Caco-2 (cell line): ENCODE measurements around the gene HP. TPM values are rescaled to one million over a fixed set of nuclear protein-coding genes. Genes with fewer than 3 reads are reported as not detected.
A peak's percentile ranks its signal among the peaks of the same experiment; 100 is the strongest.

Experiments
- BruUV-seq: library from RNA; stranded (reverse); fragments of 400-500 nt; replicated peaks from 2 replicates; lab custom pipeline; 2021; lab: Mats Ljungman, UMichigan
- CTCF ChIA-PET: fragments of 300-600 bp; sonication (Branson Sonifier 250); formaldehyde crosslinking; loops from one replicate; lab custom pipeline; 2022; ENCODE audit warnings: antibody characterized with exemption; lab: Charles Lee
- POLR2A ChIA-PET: fragments of 300-600 bp; sonication (Branson Sonifier 250); formaldehyde crosslinking; loops from one replicate; lab custom pipeline; 2022; ENCODE audit warnings: antibody characterized with exemption; lab: Charles Lee
- DNase-seq, 2 experiments: peaks; one replicate each; pipeline versions ENCODE4 v3.0.0 to v3.0.0-alpha.2; 2020 to 2022
- H3K27me3 ChIP-seq: replicated peaks from 2 replicates; pipeline ENCODE4 v1.6.0; 2011; ENCODE audit warnings: low read length; ENCODE audit not compliant: control insufficient read depth, insufficient read depth
- H3K36me3 ChIP-seq: 2 replicates; pipeline ENCODE4 v1.5.1; 2011; ENCODE audit warnings: low read length; ENCODE audit not compliant: control insufficient read depth, insufficient read depth
- H3K4me1 ChIP-seq: fragments of 250-450 bp; sonication (Bioruptor Pico); 2 replicates; pipeline ENCODE4 v1.5.1; 2020; ENCODE audit warnings: mild to moderate bottlenecking
- H3K4me3 ChIP-seq: 2 replicates; pipeline ENCODE4 v1.5.1; 2011; ENCODE audit warnings: low read depth, mild to moderate bottlenecking, control low read depth, low read length
- H3K9me3 ChIP-seq: fragments of 250-450 bp; sonication (Bioruptor Pico); 2 replicates; pipeline ENCODE4 v1.5.1; 2020; ENCODE audit warnings: mild to moderate bottlenecking, moderate library complexity
- H3K27ac Mint-ChIP-seq: one replicate; pipeline ENCODE4 v1.8.0; 2022; ENCODE audit warnings: mixed read lengths; ENCODE audit not compliant: unreplicated experiment
- H3K27me3 Mint-ChIP-seq: one replicate; pipeline ENCODE4 v1.8.0; 2022; ENCODE audit warnings: mixed read lengths; ENCODE audit not compliant: insufficient read depth, unreplicated experiment
- H3K36me3 Mint-ChIP-seq: one replicate; pipeline ENCODE4 v1.8.0; 2022; ENCODE audit warnings: mild to moderate bottlenecking, mixed read lengths; ENCODE audit not compliant: insufficient read depth, unreplicated experiment
- H3K4me1 Mint-ChIP-seq: one replicate; pipeline ENCODE4 v1.8.0; 2022; ENCODE audit warnings: low read depth, mixed read lengths; ENCODE audit not compliant: unreplicated experiment
- H3K4me3 Mint-ChIP-seq: one replicate; pipeline ENCODE4 v1.8.0; 2022; ENCODE audit warnings: mild to moderate bottlenecking, moderate library complexity, mixed read lengths; ENCODE audit not compliant: unreplicated experiment
- H3K9me3 Mint-ChIP-seq: one replicate; pipeline ENCODE4 v1.8.0; 2022; ENCODE audit warnings: mixed read lengths; ENCODE audit not compliant: unreplicated experiment
- CTCF ChIP-seq, 2 experiments: fragments of 200-600 bp in 1 of 2; IDR thresholded peaks; 1 replicate in 1 of 2; 2 replicates in 1 of 2; pipeline versions ENCODE4 v1.5.1 to v1.8.0; 2011 to 2022; ENCODE audit warnings: antibody characterized with exemption in 1 of 2, control low read depth in 1 of 2, inconsistent platforms in 1 of 2, low read depth in 1 of 2, low read length in 1 of 2, mild to moderate bottlenecking in 1 of 2, moderate library complexity in 1 of 2; ENCODE audit not compliant: insufficient read depth in 1 of 2, severe bottlenecking in 1 of 2, unreplicated experiment in 1 of 2
- intact Hi-C: fragments of 100-400 bp; cut with micrococcal nuclease; formaldehyde crosslinking; loops from one replicate; pipeline ENCODE4 v1.10.0; 2022; ENCODE audit not compliant: unreplicated experiment
- total RNA-seq: library from RNA; stranded (reverse); gene quantifications from 2 replicates; pipeline ENCODE4 v1.2.3, GENCODE V29; 2022

HP gene
- total RNA-seq, 1 experiment from 2014 or later = 0.61 TPM

- H3K4me3 ChIP-seq = no peak overlapping the region
- no TSS peak for BruUV-seq
- H3K36me3 ChIP-seq = peaks cover 14% of the 10 kb centered on the region; the same call in 1 of the 2 replicates
- H3K27me3 Mint-ChIP-seq = no peaks in the 10 kb centered on the region
- H3K36me3 Mint-ChIP-seq = peaks cover 75% of the 10 kb centered on the region
- H3K4me1 Mint-ChIP-seq = peaks cover 9% of the 10 kb centered on the region
- DNase-seq = peak; percentile 70 to 80
- CTCF ChIA-PET = interaction anchor here (2.5 kb wide), 1 partner anchor 32 kb away, joined by 10 read pairs; no protein-coding TSS in a partner anchor
- peak; percentile 60 to 80 for TF ChIP-seq CTCF (IDR thresholded peaks at IDR 0.05; ENCODE audit: insufficient read depth in 1 of 2, low read depth in 1 of 2, low read length in 1 of 2, severe bottlenecking in 1 of 2, unreplicated experiment in 1 of 2)
- no peaks in the 10 kb centered on the region for H3K27me3 ChIP-seq
- H3K9me3 ChIP-seq = no peaks in the 10 kb centered on the region
- POLR2A ChIA-PET = no interaction called here
- H3K27ac Mint-ChIP-seq = no peak overlapping the region
- H3K4me1 ChIP-seq = 0 out of 2 replicates have a peak, but pooled peaks cover 6% of the 10 kb centered on the region
- intact Hi-C loops = loop anchor here (1.0 to 5.0 kb wide), 3 partner anchors 28 to 217 kb away; partner anchors contain the start of gene ZNF821
- no peaks in the 10 kb centered on the region for H3K9me3 Mint-ChIP-seq
- no peak overlapping the region for H3K4me3 Mint-ChIP-seq
Measured at GRCh38 chr16:72099377-72099818, 45.1 kb downstream of the HP start.

GRCh38 chr16:72101195-72101594, 46.9 kb downstream of the HP start:
- intact Hi-C loops = no loop called here
- Histone ChIP-seq H3K9me3 (no peaks in the 10 kb centered on the region), H3K27me3 (no peaks in the 10 kb centered on the region), H3K4me3 (no peak overlapping the region), H3K36me3 (peaks cover 21% of the 10 kb centered on the region), H3K4me1 (no peaks in the 10 kb centered on the region)
- TF ChIP-seq CTCF (IDR thresholded peaks at IDR 0.05; ENCODE audit: insufficient read depth in 1 of 2, low read depth in 1 of 2, low read length in 1 of 2, severe bottlenecking in 1 of 2, unreplicated experiment in 1 of 2) = no peak
- DNase-seq = no peak
- Mint-ChIP-seq H3K4me3 (no peak overlapping the region), H3K27ac (no peak overlapping the region), H3K4me1 (no peaks in the 10 kb centered on the region), H3K27me3 (no peaks in the 10 kb centered on the region), H3K9me3 (no peaks in the 10 kb centered on the region), H3K36me3 (peaks cover 71% of the 10 kb centered on the region)
- BruUV-seq = no TSS peak
- CTCF ChIA-PET = no interaction called here
- POLR2A ChIA-PET = no interaction called here

GRCh38 chr16:72104905-72105304, 50.6 kb downstream of the HP start:
- Histone ChIP-seq H3K36me3 (peaks cover 19% of the 10 kb centered on the region), H3K27me3 (no peaks in the 10 kb centered on the region), H3K4me1 (no peaks in the 10 kb centered on the region), H3K9me3 (no peaks in the 10 kb centered on the region), H3K4me3 (no peak overlapping the region)
- intact Hi-C loops = no loop called here
- Mint-ChIP-seq H3K9me3 (no peaks in the 10 kb centered on the region), H3K4me3 (no peak overlapping the region), H3K4me1 (no peaks in the 10 kb centered on the region), H3K27me3 (no peaks in the 10 kb centered on the region), H3K27ac (no peak overlapping the region), H3K36me3 (peaks cover 73% of the 10 kb centered on the region)
- no peak for TF ChIP-seq CTCF (IDR thresholded peaks at IDR 0.05; ENCODE audit: insufficient read depth in 1 of 2, low read depth in 1 of 2, low read length in 1 of 2, severe bottlenecking in 1 of 2, unreplicated experiment in 1 of 2)
- CTCF ChIA-PET = no interaction called here
- no peak for DNase-seq
- POLR2A ChIA-PET = no interaction called here
- no TSS peak for BruUV-seq
